ENCODE data around the gene MAPK10. TPM values are rescaled to one million over a fixed set of nuclear protein-coding genes. Genes with fewer than 3 reads are reported as not detected.

Gene MAPK10
- total and polyA plus RNA-seq, 2 of the 8 experiments (the other 6 are each of a cell fraction or from before 2014, with no cell fraction given), result 2.5 to 3.1 TPM

- no peak overlapping the region for H3K18ac ChIP-seq (ENCODE audit: extremely low read depth, low read length)
- no peak overlapping the region for H2BK120ac ChIP-seq (replicated peaks; ENCODE audit: low read depth, low read length)
- H3K27ac ChIP-seq (ENCODE audit: low read depth, low read length), result no peak overlapping the region
- WGBS, 2 experiments (ENCODE audit: extremely low coverage in 1 of 2, insufficient coverage in 1 of 2, insufficient read length in 1 of 2, insufficient replicate concordance in 2 of 2, low coverage in 1 of 2, low lambda C conversion rate in 2 of 2, missing lambda C conversion rate in 1 of 2), result 0% methylated on average over 1 of the region's 1 CpG; no CpG with 5 or more reads in 1 of the 2 experiments
- no peak overlapping the region for H2AFZ ChIP-seq (ENCODE audit: low read length)
- H3K23me2 ChIP-seq (ENCODE audit: low read depth, low read length), result no peaks in the 10 kb centered on the region
- no peak for FAIRE-seq
- no peak overlapping the region for H2BK20ac ChIP-seq (ENCODE audit: low read length)
- H4K91ac ChIP-seq (replicated peaks; ENCODE audit: insufficient read length, low read length), result no peak overlapping the region
- H3K79me2 ChIP-seq (ENCODE audit: control insufficient read depth in 1 of 2, insufficient read depth in 2 of 2, low read length in 2 of 2), result no peaks in the 10 kb centered on the region
- no peak for DNase-seq (ENCODE audit: low read depth in 1 of 2, low spot score in 2 of 2)
- no peak overlapping the region for H4K8ac ChIP-seq (ENCODE audit: extremely low read depth, insufficient read depth, low read length)
- ChIA-PET CTCF (ENCODE audit: partially characterized antibody) (no interaction called here), POLR2A (ENCODE audit: partially characterized antibody) (interaction anchor here (0.6 kb wide), 1 partner anchor 127 kb away, joined by 4 read pairs; no protein-coding TSS in a partner anchor)
- no peak overlapping the region for H4K5ac ChIP-seq (ENCODE audit: insufficient read length, low read depth, low read length)
- H2BK5ac ChIP-seq (ENCODE audit: low read depth, low read length), result no peak overlapping the region
- H3K27me3 ChIP-seq (replicated peaks in 1 of 4; ENCODE audit: control insufficient read depth in 3 of 4, extremely low read depth in 1 of 4, insufficient read depth in 3 of 4, low read length in 3 of 4), result no peaks in the 10 kb centered on the region
- no peak overlapping the region for H3K4me3 ChIP-seq (ENCODE audit: extremely low read depth in 1 of 4, insufficient read depth in 2 of 4, low read depth in 3 of 4, low read length in 4 of 4)
- H2BK12ac ChIP-seq (ENCODE audit: low read depth, low read length), result no peak overlapping the region
- H3K9ac ChIP-seq (replicated peaks in 1 of 4; ENCODE audit: extremely low read depth in 1 of 4, low read depth in 3 of 4, low read length in 3 of 4), result no peak overlapping the region
- no peak overlapping the region for H2AK5ac ChIP-seq (ENCODE audit: low read depth, low read length)
- H3K23ac ChIP-seq (ENCODE audit: insufficient read length), result no peak overlapping the region
- H3K4me2 ChIP-seq (ENCODE audit: insufficient read depth in 1 of 2, low read depth in 2 of 2, low read length in 2 of 2), result no peak overlapping the region
- H3K4ac ChIP-seq (replicated peaks; ENCODE audit: insufficient read length, low read depth, low read length), result no peak overlapping the region
- H3K9me3 ChIP-seq (ENCODE audit: insufficient read depth in 2 of 2, low read depth in 1 of 2, low read length in 1 of 2), result no peaks in the 10 kb centered on the region
- H3K4me1 ChIP-seq (replicated peaks in 1 of 4; ENCODE audit: control insufficient read depth in 3 of 4, insufficient read depth in 4 of 4, low read length in 3 of 4), result no peaks in the 10 kb centered on the region
- no peaks in the 10 kb centered on the region for H4K20me1 ChIP-seq (replicated peaks in 1 of 2; ENCODE audit: control insufficient read depth in 1 of 2, insufficient read depth in 2 of 2, low read length in 2 of 2)
- no peak overlapping the region for H2BK15ac ChIP-seq (ENCODE audit: low read length)
- H3K79me1 ChIP-seq (ENCODE audit: low read depth, low read length), result peaks cover 2% of the 10 kb centered on the region; the same call in 1 of the 2 replicates
- no peak overlapping the region for H3K14ac ChIP-seq (ENCODE audit: insufficient read length)
- no peak overlapping the region for H3K56ac ChIP-seq (replicated peaks; ENCODE audit: insufficient read length, low read depth, low read length)
- H3K36me3 ChIP-seq (ENCODE audit: control insufficient read depth in 2 of 4, insufficient read depth in 4 of 4, low read length in 3 of 4), result no peaks in the 10 kb centered on the region
- no peak for TF ChIP-seq CEBPB (IDR thresholded peaks at IDR 0.05; ENCODE audit: low read depth, low read length)
- TF ChIP-seq, protein P1, sequence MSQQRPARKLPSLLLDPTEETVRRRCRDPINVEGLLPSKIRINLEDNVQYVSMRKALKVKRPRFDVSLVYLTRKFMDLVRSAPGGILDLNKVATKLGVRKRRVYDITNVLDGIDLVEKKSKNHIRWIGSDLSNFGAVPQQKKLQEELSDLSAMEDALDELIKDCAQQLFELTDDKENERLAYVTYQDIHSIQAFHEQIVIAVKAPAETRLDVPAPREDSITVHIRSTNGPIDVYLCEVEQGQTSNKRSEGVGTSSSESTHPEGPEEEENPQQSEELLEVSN (IDR thresholded peaks at IDR 0.05), result no peak
Measured at GRCh38 chr4:86333236-86333635, 26.6 kb downstream of the MAPK10 start.
